Activated T-cell treated with anti-CD3 and anti-CD28 coated beads, Interleukin-2, amount 50 U/mL, for 48 hours (primary cell): Measurements from ENCODE around the gene CTBP1.
"Not testable (repeated sequence)": the region's sequence is repeated elsewhere in the genome, so short reads cannot be mapped to it uniquely, and the experiment has no call there.

Experiments used
- DNase-seq, 2 experiments: peaks; one replicate each; pipeline ENCODE4 v3.0.0-alpha.2; 2020

Gene CTBP1

DNA sequence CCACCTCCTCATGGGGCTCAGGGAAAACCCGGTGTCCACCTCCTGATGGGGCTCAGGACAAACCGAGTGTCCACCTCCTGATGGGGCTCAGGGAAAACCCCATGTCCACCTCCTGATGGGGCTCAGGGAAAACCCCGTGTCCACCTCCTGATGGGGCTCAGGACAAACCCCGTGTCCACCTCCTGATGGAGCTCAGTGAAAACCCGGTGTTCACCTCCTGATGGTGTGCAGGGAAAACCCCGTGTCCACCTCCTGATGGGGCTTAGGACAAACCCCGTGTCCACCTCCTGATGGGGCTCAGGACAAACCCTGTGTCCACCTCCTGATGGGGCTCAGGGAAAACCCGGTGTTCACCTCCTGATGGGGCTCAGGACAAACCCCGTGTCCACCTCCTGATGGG, 11.7 kb downstream of the CTBP1 start:
- not testable (repeated sequence) for DNase-seq

DNA sequence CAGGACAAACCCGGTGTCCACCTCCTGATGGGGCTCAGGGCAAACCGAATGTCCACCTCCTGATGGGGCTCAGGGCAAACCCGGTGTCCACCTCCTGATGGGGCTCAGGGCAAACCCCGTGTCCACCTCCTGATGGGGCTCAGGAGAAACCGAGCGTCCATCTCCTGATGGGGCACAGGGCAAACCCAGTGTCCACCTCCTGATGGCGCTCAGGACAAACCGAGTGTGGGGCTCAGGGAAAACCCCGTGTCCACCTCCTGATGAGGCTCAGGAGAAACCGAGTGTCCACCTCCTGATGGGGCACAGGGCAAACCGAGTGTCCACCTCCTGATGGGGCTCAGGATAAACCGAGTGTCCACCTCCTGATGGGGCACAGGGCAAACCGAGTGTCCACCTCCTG, 12.1 kb downstream of the CTBP1 start:
- DNase-seq, result not testable (repeated sequence)

GRCh38 chr4:1236103-1236641, 12.8 kb downstream of the CTBP1 start:
- DNase-seq, result no peak

- DNase-seq, result no peak
These were observed 13.4 kb downstream of the CTBP1 start for GRCh38 chr4:1235381-1236102.

DNA sequence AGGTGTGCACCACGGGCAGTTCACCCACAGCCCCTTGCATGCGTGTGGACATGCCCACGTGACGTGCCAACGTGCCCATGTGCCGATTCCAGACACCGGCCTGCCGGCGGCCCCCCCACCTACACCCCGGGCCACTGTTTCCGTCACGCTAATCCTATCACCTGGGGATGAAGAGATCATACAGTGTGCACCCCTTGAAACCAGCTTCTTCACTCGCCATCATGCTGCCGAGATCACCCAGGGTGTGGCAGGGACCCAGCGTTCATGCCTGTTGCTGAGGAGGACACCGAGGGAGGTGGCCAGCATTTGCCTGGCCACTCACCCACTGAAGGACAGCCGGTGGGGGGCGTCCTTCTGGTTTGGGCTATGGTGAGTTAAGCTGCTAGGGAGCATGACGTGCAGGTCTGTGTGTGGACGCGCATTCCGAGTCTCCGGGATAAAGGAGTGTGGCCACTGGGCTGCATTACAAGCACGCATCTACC, 14.1 kb downstream of the CTBP1 start:
- DNase-seq, result no peak

GRCh38 chr4:1234309-1234695, 14.6 kb downstream of the CTBP1 start:
- DNase-seq, result no peak

- no peak for DNase-seq
These were observed 15.2 kb downstream of the CTBP1 start for GRCh38 chr4:1233641-1234308.

DNA sequence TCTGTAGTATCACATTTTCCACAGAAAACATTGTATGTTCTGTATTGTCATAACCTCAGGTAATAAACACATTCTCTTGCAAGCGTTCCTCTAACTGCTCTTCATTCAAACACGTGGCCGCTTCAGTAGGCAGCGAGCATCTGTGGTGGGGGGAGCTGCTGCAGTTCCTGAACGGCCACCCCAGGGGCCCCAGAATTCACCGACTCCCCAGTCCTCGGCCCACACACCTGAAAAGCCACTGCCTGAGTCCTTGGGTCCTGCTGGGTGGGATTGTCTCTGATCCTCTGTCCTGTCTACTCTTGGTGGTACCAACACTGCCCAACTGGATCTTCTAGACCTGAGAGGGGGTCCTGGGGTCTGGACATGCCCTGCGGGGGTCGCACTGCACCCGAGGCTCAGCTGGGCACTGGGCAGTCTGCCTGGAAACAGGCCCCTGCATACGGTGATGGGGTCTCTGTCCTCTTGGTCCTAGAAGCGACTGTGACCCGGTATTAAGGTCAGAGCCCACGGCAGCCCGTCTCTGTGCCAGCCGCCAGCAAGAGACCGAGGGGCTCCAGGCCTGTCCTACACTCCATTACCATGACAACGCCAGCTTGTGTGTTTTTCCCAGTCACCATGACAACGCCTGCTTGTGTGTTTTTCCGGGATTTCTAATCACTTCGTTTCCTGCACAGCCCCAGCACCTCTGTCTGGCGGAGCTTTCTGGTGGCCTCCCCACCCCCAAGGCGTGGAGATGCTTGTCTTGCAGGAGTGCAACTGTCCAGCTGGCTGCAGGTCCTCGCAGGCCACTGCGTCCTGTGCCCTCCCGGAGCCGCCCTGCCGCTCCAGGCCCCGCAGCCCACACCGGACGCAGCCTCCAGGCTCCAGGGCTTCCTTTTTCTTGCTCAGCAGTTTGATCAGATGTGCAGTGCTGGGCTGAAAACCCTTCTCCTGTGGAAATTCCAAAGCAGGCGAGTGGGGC, 16.0 kb downstream of the CTBP1 start:
- DNase-seq, result no peak

- no peak for DNase-seq
These were observed 17.1 kb downstream of the CTBP1 start for GRCh38 chr4:1231637-1232360.

GRCh38 chr4:1230971-1231636, 17.8 kb downstream of the CTBP1 start:
- DNase-seq, result no peak

GRCh38 chr4:1230316-1230715, 18.6 kb downstream of the CTBP1 start:
- DNase-seq, result no peak

- DNase-seq, result no peak
These were observed 19.6 kb downstream of the CTBP1 start for GRCh38 chr4:1229117-1229849.

DNA sequence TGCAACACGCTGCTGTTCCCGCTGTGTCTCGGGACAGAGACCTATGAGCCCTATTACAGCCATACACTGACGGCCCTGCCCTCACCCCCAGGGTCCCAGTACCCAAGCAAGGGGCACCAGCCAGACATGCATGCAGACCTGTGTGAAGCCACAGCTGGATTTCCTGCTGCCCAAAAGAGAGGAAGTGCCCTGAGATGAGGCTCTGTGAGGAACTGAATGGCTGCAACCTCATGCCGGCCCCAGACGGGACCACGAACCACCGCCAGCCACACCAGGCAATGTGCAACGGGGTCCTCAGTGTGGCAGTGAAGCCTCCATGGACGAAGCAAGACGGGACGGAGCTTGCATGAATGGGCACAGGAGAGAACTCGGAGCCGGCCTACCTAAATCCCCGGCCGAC, 21.1 kb downstream of the CTBP1 start:
- no peak for DNase-seq

GRCh38 chr4:1226598-1226997, 22.3 kb downstream of the CTBP1 start:
- DNase-seq, result no peak

DNA sequence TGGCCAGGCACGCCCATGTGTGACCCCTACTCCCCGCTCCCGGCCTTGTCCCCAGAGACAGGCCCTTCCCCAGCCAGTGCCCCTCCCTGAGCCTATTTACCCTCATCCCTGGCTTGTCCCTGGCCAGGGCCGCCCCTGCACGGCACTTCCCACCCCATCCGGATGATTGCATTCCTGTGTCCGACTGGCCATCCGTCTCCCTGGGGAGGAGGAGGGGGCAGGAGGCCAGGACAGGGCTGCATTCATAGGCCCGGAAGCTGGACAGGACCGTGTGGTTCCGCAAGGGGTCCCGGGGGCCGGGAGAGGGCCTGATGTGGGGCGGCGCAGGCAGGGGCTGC, 22.8 kb downstream of the CTBP1 start:
- no peak for DNase-seq

DNA sequence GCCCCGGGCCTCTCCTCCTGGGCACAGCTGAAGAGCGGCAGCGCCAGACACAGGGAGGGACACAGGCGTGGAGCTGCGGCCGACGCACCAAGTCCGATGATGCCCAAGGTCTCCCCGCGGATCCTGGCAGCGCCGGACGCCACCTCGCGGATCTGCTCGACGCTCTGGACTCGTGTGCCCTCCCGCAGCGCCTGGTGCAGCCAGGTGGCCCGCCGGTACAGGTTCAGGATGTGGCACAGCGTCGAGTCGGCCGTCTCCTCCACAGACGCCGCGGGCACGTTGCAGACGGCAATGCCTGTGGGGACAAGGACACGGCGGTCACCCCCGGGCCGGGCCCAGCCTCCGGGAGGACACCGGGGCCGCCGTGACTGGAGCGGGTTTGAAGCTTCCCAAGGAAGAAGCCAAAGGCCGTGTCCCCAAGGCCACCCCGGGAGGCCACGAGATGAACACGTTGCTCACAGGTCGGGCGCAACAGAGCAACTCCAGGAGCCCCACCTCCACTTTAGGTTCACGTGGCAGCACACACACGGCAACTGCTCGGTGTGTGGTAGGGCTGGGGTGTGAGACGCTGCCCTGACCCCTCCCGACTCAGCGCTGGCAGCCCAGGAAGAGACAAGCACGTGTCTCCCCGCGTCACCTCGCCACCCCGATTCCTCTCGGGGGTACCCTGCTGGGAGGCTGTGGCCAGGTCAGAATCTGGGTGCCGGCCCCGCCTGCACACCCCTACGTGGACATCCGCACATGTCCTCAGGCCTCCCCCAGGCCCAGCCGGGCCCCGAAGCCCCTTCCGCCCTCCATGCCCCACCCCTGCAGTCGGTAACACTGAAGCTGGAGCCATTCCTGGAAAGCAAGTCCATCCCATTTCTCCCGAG, 23.4 kb downstream of the CTBP1 start:
- DNase-seq, result no peak

DNA sequence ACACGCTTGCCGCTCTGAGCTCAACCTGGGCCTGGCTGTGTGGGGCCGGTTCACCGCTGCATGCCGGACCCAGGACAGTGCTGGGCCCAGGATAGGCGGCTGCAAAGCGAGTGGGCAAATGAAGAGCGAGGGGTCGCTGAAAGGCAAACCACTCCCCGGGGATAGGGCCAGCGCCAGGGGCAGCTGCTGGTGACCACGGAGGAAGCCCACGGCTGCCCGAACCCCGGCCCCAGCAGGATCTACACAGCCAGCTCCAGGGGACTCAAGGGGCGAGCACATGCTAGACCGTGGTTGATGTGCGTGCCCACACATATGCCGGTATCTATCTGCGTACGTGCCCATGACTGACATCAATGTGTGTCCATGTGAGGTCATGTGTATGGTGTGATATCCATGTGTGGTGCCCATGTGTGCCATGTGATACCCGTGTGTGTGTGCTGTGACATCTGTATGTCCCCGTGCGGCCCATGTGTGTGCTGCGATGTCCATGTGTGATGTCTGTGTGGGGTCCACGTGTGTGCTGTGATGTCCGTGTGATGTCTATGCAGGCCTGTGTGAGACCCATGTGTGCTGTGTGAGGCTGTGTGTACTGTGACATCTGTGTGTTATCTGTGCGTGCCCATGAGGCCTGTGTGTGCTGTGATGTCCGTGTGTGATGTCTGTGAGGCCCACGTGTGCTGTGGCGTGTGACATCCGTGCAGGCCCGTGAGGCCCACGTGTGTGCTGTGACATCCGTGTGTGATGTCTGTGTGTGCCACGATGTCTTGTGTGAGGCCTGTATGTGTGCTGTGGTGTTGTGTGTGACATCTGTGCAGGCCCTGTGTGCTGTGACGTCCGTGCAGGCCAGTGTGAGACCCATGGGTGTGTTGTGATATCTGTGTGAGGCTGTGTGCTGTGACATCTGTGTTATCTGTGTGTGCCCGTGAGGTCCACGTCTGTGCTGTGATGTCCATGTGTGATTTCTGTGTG, 24.8 kb downstream of the CTBP1 start:
- no peak for DNase-seq

GRCh38 chr4:1222938-1223690, 25.8 kb downstream of the CTBP1 start:
- DNase-seq, result no peak
